CD4-positive, alpha-beta T cell treated with Interferon gamma for 1 hour (primary cell): ENCODE measurements around the gene DNAAF1.
A peak's percentile ranks its signal among the peaks of the same experiment; 100 is the strongest.

Experiments
- DNase-seq: peaks from one replicate; pipeline ENCODE4 v3.0.0-alpha.2; 2020

DNAAF1 gene

DNA sequence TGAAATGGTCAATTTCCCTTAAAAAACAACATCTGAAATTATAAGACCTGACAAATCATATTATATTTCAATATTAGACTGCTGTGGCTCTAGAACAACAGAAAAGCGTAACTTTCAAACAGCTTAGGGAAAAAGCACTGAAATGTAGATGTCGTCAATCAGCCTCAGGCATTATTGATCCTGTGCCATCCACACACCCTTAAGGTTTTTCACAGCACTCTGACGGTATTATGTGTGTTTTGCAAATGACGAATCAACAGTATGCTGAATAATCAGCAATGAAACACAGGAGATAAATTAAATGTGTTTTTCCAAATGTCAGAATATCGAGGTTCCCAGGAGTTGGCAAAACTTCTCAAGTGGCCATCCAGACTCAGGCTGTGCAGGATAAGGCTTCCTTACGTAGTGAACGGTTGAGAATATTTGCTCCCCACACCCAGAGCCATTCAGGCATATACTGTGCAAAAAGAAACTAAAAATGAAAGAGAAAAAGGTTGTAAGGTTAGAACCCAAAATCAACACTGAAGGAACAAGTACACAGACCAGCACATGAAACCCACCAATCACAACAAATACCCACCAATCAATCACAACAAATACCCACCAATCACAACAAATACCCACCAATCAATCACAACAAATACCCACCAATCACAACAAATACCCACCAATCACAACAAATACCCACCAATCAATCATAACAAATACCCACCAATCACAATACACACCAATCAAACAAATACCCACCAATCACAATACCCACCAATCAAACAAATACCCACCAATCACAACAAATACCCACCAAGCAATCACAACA is 20.6 kb upstream of the DNAAF1 start:
- DNase-seq: no peak

DNA sequence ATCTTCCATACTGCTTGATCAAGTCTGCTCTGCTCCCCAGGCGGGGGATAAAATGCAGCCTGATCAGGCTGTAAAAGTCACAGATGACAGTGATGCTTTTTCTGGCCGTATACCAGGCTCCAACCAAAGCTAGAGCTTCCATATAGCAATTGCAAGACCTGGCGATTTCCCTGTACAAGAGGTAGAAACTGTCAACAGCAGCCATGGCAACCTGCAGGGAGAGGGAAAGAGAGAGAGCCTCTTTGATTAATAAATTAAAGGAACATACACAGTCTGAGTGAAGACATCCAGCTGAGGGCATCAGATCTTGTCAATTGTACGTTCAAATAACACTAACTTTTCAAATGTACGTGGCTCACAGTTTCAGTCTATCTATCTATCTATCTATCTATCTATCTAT is 14.0 kb upstream of the DNAAF1 start:
- DNase-seq: no peak

DNA sequence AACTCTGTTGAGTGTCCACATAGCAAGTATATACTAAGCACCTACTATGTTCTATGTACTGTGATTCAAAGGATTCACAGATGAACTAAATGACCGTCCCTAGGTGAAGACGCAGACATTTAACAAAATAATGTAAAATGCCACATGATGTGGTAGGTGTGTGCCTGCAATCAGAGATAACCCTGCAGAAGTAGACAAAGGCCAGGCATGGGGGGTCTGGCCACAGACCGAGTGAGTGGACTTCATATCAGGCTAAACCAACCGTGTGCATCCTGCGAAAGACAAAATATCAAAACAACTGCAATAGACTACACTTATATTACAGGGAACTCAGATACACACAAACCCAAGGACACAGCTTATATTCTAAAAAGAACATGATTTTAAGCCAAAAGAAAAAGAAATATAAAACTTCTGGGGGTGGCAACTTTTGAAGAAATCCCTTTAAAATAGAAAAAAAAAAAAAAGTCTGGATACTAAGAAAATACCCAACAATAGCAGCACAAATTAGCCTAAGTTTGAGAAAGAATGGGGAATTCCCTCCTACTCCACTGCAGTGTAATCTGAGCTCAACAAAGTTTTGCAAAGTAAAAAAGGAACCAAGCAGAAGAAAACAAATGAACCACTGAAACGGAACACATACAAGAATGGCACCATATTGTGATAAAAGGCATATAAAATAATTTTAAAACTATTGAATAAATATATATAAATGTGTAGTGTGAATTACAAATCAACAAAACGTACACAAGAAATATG is 12.4 kb upstream of the DNAAF1 start:
- DNase-seq: no peak

DNA sequence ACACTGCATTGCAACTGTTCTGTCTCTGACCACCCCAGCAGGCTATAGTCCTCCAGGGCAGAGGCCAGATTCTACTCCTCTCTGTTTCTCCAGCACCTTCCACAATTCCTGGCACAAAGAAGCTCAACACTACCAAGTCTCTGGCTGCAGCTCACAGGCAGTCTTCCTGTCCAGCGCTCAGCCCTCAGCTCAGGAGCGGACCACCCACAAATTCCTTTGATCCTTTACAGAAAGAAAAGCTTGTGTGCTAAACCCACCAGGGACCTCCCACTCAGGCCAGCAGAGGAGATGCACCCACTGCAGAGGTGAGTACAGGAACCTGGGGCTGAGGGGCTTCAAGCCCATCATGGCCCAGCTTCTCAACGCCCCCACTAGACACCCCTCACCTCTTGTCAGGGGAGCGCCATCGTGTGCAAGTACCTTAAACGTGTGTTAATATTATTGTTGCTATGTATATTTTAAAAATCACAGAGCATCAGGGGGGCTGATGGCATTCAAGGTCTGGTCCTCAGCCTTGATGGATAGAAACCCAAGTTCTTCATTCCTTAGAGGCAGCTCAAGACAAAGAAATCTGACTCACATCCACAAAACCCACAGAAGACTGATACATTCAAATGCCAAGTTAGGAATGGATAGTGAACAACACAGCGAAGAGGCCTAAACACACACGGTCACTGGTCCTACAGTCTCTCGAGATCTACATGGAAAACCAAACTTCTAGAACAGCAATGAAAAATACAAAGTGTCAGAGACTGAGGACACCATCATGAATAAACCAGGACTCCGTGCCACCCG is 8.6 kb upstream of the DNAAF1 start:
- no peak for DNase-seq

DNA sequence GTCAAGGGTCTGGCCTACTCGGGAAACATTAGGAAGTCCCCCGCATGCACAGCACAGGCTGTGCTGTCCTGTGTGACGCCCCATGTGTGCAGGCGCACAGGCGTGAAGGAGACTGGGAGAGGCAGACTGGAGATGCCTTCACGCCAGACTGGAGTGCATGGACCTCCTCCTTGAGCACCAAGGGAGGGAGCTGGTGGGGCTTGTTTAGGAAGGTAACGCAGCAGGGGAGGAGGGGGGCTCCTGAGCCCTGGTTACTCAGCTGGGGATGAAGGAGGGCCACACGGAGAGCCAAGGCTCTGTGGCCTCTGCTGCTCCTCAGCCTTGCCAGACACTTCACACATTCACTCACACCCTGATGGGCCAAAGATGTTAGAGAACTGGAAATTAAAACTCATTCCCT is 7.8 kb upstream of the DNAAF1 start:
- no peak for DNase-seq

DNA sequence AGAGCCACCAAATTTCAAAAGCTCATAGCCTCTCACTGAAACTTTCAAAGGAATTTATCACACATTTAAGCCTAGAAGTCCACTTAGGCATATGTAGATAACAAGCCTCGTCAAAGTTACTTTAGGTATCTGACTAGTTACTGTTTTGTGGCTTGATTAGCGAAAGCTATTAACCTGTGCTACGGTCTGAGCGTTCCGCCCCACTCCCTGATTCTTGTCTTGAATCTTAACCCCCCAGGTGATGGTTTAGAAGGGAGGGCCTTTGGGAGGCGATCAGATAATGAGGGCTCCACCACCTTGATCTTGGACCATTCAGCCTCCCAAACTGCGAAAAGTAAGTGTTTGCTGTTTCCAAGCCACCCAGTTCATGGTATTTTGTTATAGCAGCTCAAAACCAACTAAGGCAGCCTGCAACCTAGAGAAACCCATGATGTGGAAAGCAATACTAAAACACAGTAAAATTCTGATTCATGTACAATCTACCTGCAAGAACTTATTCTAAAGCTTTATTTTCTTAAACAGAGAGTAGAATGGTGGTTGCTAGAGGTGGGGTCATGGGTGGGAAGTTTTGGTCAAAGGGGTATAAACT is 7.2 kb upstream of the DNAAF1 start:
- no peak for DNase-seq

DNA sequence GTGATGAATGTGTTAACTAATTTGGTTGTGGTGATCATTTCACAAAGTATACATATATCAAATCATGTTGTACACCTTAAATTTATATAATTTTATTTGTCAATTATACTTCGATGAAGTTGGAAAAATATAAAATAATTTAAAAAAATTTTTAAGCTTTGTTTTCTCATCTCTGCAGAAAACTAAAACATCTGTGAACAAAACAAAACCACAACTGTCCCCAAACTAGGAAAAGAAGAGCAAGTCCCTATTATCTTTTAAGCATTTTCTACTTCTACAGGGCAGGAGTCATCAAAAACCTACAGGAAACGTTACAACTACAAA is 6.6 kb upstream of the DNAAF1 start:
- no peak for DNase-seq

DNA sequence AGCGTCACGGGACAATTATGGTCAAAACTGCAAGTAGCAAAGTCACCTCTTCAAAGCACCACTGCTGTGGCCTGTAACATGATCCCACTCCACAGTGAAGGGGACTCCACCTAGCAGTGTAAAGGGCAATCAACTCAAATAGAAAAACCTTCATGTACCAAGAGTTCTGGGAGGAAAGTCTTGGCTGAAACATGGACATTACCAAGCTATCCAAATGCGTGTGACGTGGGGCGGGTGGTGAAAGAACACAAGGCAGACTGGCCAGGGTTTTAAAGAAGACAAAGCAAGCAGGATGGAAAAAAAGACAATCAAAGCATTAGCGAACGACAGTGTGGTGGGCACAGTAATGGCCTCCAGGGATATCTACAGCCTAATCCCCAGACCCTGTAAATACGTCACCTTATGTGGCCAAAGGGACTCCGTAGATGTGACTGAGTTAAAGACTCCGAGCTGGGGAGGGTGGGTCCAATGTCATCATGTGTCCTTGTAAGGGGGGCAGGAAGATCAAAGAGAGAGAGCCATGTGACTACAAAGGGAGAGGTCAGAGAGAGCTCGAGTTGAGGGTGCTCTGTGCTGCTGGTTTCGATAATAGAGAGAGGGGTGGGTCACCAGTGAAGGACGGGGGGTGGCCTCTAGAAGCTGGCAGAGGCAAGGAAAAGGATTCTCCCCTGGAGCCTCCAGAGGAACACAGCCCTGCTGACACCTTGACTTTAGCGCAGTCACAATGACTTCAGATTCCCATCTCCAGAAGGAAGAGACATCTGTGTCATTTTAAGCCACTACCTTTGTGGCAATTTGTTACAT is 6.1 kb upstream of the DNAAF1 start:
- DNase-seq: no peak

DNA sequence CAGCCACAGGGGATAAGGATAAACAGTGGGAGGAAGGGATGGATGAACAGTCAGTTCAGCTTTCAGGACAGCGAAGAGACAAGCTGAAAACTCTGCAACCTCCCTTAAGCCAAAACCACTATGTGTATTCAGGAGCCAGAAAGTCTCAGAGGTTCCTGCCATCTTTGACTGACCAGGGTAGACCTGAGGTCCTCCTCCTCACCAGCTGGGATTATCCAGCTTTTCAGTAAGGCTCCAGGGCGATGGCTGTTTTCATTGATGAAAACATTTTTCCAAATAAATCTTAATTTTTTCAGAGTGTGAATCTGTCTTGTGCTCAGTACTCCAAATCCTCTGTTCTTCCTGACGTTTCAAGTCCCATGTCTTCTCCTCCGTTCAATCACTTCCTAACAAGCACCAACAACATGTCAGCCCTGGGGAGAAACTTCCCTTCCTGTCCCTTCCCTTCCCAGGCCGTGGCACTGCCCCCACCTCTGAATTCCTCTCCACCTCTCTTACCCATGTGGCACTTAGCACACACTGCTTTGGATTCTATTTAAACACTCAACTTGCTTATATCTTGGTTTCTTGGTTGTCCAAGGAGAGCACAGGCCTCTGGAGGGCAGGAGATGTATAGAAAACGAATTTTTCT is 5.4 kb upstream of the DNAAF1 start:
- no peak for DNase-seq

DNA sequence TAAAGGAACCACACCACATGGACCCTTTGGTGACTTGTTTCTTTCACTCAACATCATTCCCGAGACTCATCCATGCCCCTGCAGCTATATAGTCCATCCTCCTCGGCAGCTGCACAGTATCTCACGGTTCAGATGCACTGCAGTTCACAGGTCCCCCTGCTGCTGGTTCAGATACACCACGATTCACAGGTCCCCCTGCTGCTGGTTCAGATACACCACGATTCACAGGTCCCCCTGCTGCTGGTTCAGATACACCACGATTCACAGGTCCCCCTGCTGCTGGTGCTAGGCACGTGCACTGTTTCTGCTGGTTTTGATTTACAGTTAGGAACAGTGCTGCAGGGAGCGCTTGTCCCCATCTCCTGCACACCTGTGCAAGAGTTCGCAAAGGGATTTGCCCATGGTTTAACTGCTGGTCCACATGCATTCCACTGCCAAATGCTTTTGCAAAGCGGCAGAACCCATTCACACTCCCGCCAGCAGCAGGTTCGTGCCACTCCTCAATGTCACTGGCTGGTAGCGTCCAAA is 3.9 kb upstream of the DNAAF1 start:
- no peak for DNase-seq

DNA sequence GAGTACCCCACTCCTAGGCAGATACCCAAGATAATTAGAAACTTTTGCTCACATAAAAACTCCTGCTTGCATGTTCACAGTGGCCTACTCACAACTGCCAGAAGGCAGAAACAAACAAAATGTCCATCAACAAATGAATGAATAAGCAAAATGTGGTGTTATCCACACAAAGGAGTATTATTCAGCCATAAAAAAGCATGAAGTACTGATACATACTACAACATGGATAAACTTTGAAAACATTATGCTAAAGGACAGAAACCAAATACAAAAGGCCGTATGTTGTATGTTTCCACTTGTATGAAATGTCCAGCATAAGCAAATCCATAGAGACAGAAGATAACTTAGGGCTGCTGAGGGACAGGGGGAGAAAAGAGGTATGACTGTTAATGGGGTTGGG is 2.0 kb upstream of the DNAAF1 start:
- no peak for DNase-seq

DNA sequence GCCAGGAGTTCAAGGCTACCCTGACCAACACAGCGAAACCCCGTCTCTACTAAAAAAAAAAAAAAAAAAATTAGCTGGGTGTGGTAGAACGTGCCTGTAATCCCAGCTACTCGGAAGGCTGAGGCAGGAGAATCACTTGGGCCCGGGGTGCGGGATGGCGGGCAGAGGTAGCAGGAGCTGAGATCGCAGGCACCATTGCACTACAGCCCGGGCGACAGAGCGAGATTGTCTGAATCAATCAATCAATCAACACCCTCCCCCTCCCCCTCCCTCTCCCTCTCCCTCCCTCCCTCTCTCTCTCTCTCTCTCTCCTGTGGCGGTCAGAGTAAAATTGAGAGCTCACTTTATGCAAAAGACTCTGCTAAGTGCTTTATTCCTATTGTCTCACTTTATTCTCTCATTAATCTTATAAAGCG is 1.3 kb upstream of the DNAAF1 start:
- DNase-seq: no peak

DNA sequence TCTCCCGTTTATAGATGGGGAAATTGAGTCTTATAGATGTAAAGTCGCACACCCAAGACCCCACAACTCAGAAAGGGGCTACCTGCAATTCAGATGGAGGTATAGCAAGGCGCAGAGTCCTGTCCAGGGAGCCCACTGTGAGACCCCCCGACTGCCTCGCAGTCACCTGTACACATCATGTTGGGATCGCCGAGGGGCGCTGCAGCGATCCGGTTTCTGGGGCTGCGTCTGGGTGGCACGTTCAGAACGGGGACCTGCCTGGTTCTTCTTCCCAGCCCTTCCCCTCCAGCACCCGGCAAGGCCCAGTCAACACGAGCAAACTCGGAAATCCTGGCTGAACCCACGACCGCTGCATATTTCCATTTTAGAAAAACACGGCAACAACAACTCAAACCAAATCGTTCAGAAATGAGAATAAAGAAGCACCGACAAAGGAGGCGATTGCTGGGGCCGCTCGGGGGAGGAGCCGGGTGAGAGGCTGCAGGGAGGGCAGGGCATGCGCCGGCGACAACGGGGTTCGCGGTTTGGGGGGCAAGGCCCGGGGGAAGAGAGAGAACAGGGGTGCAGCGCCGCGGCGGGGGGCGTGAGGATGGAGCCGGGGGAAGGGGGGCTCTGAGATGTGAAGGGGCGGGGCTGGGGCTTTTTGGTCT is 774 bp upstream of the DNAAF1 start:
- peak; percentile 27 for DNase-seq

DNA sequence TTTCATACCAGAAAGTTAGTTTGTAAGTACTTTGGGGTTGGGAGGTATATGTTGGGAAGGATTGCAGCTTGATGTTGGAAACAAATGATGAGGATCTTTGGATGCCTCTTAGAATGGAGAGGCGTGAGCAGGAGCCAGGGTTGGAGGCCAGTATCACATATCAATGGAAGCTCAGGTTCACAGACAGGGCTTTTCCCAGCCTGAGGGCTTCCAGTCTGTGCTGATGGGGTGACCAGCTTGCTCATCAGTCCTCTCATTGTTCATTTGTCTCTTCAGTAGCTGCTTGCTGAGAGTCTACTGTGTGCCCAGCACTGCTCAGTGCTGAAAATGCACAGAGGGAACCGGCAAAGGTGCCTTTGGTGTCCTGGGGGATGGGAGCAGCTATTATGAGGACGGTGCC is 5.8 kb downstream of the DNAAF1 start:
- DNase-seq: no peak

DNA sequence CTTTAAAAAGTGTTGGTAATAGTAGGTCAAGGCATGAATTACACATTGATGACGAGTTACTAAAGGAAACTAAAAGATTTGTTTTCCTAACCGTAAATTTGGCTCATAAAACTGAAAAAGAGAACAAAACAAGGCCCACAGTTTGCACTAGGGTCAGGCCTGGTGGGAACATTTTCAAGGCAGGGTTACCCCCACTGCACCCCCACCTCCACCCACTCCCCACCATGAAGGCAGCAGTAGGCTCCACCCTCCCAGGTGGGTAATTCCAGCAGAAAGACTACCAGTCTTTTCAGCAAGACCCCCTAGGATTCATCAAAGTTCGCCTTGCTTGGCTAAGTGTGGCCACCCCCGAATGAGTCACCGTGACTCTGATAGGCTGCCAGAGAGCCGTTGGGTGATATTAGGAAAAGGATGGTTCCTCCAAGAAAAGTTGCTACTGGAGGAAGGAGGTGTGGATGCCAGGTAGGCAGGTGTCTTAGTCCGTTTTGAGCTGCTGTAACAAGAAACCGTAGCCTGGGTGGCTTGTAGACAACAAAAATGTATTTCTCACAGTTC is 8.6 kb downstream of the DNAAF1 start:
- DNase-seq: no peak

DNA sequence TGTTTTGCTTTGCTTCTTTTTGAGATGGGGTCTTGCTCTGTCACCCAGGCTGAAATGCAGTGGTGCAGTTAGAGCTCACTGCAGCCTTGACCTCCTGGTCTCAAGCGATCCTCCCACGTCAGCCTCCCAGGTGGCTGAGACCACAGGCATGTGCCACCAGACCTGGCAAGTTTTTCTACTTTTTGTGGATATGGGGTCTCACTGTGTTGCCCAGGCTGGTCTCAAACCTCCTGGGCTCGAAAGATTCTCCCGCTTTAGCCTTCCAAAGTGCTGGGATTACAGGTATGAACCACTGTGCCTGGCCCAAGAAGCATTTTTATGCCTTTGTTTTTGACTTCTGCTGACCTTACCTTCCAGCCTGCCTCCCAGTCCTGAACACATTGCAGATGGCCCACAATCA is 10.1 kb downstream of the DNAAF1 start:
- DNase-seq: no peak

DNA sequence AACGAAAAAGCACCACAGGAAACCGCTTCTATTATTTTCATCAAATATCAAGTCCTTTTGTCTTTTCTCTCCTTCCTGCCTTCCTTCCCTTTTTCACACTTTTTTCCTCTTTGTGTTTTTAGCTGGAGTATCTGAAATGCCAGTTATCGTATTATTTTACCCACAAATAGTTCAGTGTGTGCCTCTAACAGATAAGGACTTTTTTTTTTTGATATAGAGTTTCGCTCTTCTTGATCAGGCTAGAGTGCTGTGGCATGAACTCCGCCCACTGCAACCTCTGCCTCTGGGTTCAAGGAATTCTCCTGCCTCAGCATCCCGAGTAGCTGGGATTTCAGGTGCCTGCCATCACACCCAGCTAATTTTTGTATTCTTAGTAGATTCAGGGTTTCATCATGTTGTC is 10.7 kb downstream of the DNAAF1 start:
- no peak for DNase-seq

DNA sequence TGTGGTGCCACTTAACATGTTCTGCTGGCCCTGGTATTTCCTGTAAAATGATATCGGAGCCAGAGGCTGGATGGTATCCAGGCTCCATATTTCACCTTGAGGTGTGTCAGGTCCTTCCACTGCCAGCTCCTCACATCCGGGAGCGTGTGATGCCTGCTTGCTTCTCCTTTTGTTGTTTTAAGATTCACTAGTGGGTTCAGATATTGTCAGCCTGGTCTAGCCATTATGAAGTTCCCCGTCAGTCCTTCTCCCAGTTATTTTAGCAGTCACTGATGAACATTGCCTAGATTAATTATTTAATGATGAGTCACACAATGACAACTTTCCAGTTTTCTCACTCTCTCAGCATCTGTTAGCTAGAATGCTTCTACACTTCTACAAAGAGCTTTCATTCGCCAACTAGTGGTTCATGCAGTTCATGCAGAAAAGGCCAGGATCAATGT is 11.3 kb downstream of the DNAAF1 start:
- no peak for DNase-seq

DNA sequence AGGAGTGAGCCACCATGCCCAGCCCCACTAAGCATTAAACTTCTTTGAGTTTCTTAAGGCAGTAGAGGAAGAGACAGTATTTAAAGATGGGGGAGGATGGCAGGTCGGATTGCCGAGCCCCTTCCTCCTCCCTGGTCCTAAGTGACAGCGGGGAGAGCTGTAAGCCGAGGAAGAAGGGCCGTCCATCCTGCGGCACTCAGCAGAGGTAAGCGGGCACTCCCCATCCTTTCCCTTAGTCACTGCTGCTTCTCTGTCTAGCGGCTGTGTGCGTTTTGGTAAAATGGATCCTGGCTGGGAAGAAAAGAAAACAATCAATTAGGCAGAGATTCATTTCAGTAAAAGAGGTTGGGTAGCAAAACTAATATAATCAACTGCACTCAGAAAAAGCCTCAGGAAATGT is 13.9 kb downstream of the DNAAF1 start:
- no peak for DNase-seq

DNA sequence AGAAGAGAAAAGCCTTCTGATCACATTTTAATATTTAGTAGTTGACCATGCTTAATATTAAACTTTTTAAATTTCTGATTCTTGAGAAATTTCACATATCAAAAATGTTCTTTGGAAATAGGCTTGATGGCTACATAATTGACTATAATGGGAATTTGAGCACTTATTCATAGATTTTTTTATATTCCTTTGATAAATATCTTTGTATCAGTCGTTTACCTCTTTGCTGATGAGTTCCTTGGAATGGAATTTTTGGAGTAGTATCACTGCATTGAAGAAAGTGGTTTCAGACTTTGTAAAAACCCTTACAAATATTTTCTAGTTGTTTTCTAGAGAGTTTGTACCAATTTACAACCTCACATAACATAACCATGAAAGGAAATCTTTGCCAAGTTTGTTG is 14.7 kb downstream of the DNAAF1 start:
- no peak for DNase-seq

DNA sequence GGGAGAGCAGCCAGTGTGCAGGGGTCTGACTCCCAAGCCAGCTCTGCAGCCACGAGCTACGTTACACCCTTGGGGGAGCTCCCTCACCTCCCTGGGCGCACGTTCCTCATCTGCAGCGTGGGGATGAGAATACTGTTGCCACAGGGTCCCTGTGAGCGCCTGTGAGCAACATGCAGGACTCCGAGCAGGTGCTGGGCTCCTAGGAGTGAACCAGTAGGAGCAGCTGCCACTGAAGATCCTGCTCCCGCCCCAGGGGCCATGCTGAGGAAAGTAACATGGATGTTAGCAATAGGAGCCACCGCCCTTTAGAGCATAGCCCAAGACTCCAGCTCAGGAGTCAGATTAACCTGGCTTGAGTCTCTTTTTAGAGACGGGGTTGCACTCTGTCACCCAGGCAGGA is 15.9 kb downstream of the DNAAF1 start:
- no peak for DNase-seq
